Epithelial cell of proximal tubule (primary cell): ENCODE measurements around the gene HBS1L. TPM values are rescaled to one million over a fixed set of nuclear protein-coding genes. Genes with fewer than 3 reads are reported as not detected.
A peak's percentile ranks its signal among the peaks of the same experiment; 100 is the strongest.

Source experiments
- DNase-seq: peaks from one replicate; pipeline ENCODE4 v3.0.0-alpha.2; 2011; ENCODE audit warnings: low read depth
- H3K4me3 ChIP-seq: 2 replicates; pipeline ENCODE4 v1.5.1; 2011; ENCODE audit warnings: low read depth, mild to moderate bottlenecking, low read length
- total RNA-seq: library from RNA; depleted of rRNA; stranded (reverse); fragments of >200 nt; gene quantifications from 2 replicates; pipeline ENCODE4 v1.2.3, GENCODE V29; 2015
- TF ChIP-seq, protein P1 (sequence below): conservative IDR thresholded peaks from 2 replicates; pipeline ENCODE4 v1.5.1; 2012; ENCODE audit warnings: low read depth, mild to moderate bottlenecking, low read length

HBS1L gene
- total RNA-seq, result 73.1 and 91.7 TPM in 2 replicates

GRCh38 chr6:135054569-135055498 lies at the start of gene HBS1L:
Gene HBS1L (minus strand): TSS chr6:135054822. CDS start chr6:135054691, 131 bp downstream.
- H3K4me3 ChIP-seq, result peak within 1 kb of the TSS; percentile 70
- DNase-seq, result peak; percentile 67
- TF ChIP-seq, protein P1, sequence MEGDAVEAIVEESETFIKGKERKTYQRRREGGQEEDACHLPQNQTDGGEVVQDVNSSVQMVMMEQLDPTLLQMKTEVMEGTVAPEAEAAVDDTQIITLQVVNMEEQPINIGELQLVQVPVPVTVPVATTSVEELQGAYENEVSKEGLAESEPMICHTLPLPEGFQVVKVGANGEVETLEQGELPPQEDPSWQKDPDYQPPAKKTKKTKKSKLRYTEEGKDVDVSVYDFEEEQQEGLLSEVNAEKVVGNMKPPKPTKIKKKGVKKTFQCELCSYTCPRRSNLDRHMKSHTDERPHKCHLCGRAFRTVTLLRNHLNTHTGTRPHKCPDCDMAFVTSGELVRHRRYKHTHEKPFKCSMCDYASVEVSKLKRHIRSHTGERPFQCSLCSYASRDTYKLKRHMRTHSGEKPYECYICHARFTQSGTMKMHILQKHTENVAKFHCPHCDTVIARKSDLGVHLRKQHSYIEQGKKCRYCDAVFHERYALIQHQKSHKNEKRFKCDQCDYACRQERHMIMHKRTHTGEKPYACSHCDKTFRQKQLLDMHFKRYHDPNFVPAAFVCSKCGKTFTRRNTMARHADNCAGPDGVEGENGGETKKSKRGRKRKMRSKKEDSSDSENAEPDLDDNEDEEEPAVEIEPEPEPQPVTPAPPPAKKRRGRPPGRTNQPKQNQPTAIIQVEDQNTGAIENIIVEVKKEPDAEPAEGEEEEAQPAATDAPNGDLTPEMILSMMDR, result no peak

DNA sequence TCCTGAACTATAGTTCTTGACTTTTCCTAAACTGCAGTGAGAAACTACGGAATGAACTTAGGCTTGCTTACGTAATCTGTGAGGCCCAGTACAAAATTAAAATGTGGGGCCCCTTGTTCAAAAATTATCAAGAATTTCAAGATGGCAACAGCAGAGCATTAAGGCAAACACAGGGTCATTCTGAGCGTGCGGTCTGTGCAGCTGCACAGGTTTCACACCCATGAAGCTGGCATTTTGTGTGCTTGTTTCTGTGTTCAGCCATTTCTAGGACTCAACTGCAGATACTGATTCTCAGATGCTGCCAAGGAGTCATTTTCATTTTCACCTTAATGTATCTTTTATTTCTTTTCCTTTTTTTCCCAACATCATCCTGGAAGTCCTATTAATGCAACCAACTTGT lies 49.6 kb upstream of the HBS1L start:
- TF ChIP-seq, protein P1, result no peak
- no peak overlapping the region for H3K4me3 ChIP-seq
- no peak for DNase-seq

DNA sequence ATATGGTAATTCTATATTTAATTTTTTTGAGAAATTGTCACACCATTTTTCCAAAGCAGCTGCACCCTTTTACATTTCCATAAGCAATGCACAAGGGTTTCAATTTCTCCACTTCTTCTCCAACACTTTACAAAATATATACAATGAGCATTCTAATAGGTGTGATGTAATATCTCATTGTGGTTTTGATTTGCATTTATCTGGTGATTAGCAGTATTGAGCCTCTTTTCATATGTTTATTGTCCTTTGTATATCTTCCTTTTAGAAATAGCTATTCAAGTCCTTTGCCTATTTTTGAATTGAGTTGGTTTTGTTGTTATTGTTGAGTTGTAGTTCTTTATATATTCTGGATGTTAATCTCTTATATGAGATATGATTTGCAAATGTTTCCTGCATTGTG lies 47.6 kb upstream of the HBS1L start:
- TF ChIP-seq, protein P1, result no peak
- no peak for DNase-seq
- no peak overlapping the region for H3K4me3 ChIP-seq

DNA sequence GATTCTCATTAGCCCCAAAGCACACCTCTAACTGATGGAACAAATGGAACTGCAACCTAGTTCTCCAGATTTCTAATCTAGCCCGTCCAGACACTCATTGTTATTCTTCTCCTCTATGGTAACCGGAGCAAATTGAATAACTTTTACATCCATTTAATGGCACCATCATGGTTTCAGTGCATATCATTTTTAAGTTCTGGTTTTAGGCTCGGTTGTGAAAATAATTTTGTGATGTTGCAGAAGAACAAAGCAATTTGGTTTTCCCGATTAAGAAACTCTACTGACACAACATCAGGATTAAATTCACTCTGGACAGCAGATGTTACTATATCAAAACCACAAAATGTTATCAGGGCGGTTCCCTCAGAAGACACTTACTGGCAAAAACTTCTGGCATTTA lies 42.5 kb upstream of the HBS1L start:
- TF ChIP-seq, protein P1, result no peak
- no peak overlapping the region for H3K4me3 ChIP-seq
- DNase-seq, result no peak

DNA sequence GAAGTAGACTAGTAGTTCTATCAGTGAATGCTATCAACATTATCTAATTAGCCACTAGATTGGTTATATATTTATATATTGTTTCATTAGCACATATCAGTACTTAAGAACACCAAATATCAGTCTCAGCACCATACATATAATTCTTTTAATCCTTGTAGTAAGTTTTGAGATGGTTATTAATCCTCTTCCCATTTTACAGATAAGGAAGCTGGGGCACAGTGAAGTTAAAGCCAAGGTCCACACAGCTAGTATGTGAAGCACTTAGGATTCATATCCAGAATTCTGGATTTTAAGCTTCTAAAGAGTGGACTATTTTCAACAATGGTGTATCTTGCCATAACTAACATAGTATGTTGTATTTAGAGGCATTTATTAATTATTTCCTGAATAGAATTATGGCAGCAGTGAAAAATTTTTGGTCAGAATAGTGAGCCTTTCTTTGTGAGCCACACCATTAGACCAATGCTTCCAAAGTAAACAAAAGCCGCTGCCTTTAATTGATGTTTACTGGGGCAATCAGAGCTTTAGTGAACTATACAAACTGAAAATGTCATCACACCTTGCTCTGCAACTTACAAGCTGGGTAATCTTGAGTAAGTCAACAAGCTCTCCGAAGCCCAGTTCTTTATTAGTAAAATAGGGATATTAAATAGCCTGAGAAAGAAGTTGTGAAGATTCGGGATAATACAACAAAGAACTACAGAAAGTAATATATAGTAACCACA lies 41.9 kb upstream of the HBS1L start:
- TF ChIP-seq, protein P1, result no peak
- no peak overlapping the region for H3K4me3 ChIP-seq
- no peak for DNase-seq

- H3K4me3 ChIP-seq, result no peak overlapping the region
- no peak for DNase-seq
- TF ChIP-seq, protein P1, result no peak
Observed at GRCh38 chr6:135095716-135096115, 41.1 kb upstream of the HBS1L start.
